WTC11 (cell line): ENCODE measurements around the gene MTA1. TPM values are rescaled to one million over a fixed set of nuclear protein-coding genes. Genes with fewer than 3 reads are reported as not detected.
A peak's percentile ranks its signal among the peaks of the same experiment; 100 is the strongest.

ENCODE experiments used
- ATAC-seq: fragments of 200-7000 bp; cut with Tn5 transposase; 2 replicates; pipeline ENCODE4 v1.10.0; 2021; ENCODE audit warnings: mild to moderate bottlenecking, moderate library complexity
- CTCF ChIA-PET: fragments of 300-600 bp; sonication (Branson Sonifier 250); formaldehyde crosslinking; loops from one replicate; lab custom pipeline; 2021; ENCODE audit warnings: antibody characterized with exemption; lab: Charles Lee
- POLR2A ChIA-PET: fragments of 350-600 bp; sonication (Branson Sonifier 250); formaldehyde crosslinking; loops from one replicate; lab custom pipeline; 2021; ENCODE audit warnings: antibody characterized with exemption; lab: Charles Lee
- DNase-seq: peaks from one replicate; pipeline ENCODE4 v3.0.0; 2021; ENCODE audit warnings: low spot score
- H3K27ac Mint-ChIP-seq: 2 replicates; pipeline ENCODE4 v1.8.0; 2021; ENCODE audit warnings: mixed read lengths
- H3K27me3 Mint-ChIP-seq: 2 replicates; pipeline ENCODE4 v1.8.0; 2021; ENCODE audit warnings: low read depth, mild to moderate bottlenecking, moderate library complexity, mixed read lengths
- H3K36me3 Mint-ChIP-seq: 2 replicates; pipeline ENCODE4 v1.8.0; 2021; ENCODE audit warnings: mixed read lengths
- H3K4me1 Mint-ChIP-seq: 2 replicates; pipeline ENCODE4 v1.8.0; 2022; ENCODE audit warnings: mixed read lengths
- H3K4me3 Mint-ChIP-seq: 2 replicates; pipeline ENCODE4 v1.8.0; 2021; ENCODE audit warnings: mild to moderate bottlenecking, moderate library complexity, mixed read lengths
- H3K9me3 Mint-ChIP-seq: 2 replicates; pipeline ENCODE4 v1.8.0; 2021; ENCODE audit warnings: mixed read lengths
- ATF1 ChIP-seq: sonication (generic); formaldehyde crosslinking; IDR thresholded peaks from 2 replicates; pipeline ENCODE4 v1.8.1; 2023; ENCODE audit warnings: mild to moderate bottlenecking, moderate library complexity, missing genetic modification reagents
- CBFB ChIP-seq: sonication (generic); formaldehyde crosslinking; IDR thresholded peaks from 2 replicates; pipeline ENCODE4 v1.8.1; 2022; ENCODE audit warnings: mild to moderate bottlenecking, low read depth, missing genetic modification reagents
- CREM ChIP-seq: sonication (generic); formaldehyde crosslinking; IDR thresholded peaks from 2 replicates; pipeline ENCODE4 v1.8.1; 2022; ENCODE audit warnings: mild to moderate bottlenecking, missing genetic modification reagents, moderate library complexity
- FOXJ3 ChIP-seq: sonication (generic); formaldehyde crosslinking; IDR thresholded peaks from 2 replicates; pipeline ENCODE4 v1.9.0; 2021; ENCODE audit warnings: missing genetic modification reagents, mild to moderate bottlenecking, borderline replicate concordance
- JAZF1 ChIP-seq: fragments of 250-450 bp; sonication (Bioruptor Pico); IDR thresholded peaks from 2 replicates; pipeline ENCODE4 v1.9.0; 2021; ENCODE audit warnings: moderate library complexity, mild to moderate bottlenecking, inconsistent platforms
- MXD4 ChIP-seq: fragments of 250-450 bp; sonication (Bioruptor Pico); IDR thresholded peaks from 2 replicates; pipeline ENCODE4 v1.8.0; 2021; ENCODE audit warnings: mild to moderate bottlenecking, moderate library complexity, borderline replicate concordance
- NFE2L1 ChIP-seq: sonication (generic); formaldehyde crosslinking; IDR thresholded peaks from 2 replicates; pipeline ENCODE4 v1.8.1; 2023; ENCODE audit warnings: missing genetic modification reagents
- NR1H2 ChIP-seq: sonication (generic); formaldehyde crosslinking; IDR thresholded peaks from 2 replicates; pipeline ENCODE4 v1.9.0; 2021; ENCODE audit warnings: mild to moderate bottlenecking, moderate library complexity, missing genetic modification reagents
- NR2C2 ChIP-seq: sonication (generic); formaldehyde crosslinking; IDR thresholded peaks from 2 replicates; pipeline ENCODE4 v1.8.0; 2022; ENCODE audit warnings: mild to moderate bottlenecking, missing genetic modification reagents
- PRRX2 ChIP-seq: fragments of 250-450 bp; sonication (Bioruptor Pico); IDR thresholded peaks from 2 replicates; pipeline ENCODE4 v1.8.0; 2021; ENCODE audit warnings: mild to moderate bottlenecking
- ZNF219 ChIP-seq: sonication (generic); formaldehyde crosslinking; IDR thresholded peaks from 2 replicates; pipeline ENCODE4 v1.8.0; 2023; ENCODE audit warnings: missing genetic modification reagents, mild to moderate bottlenecking, borderline replicate concordance
- ZNF671 ChIP-seq: fragments of 250-450 bp; sonication (Bioruptor Pico); IDR thresholded peaks from 2 replicates; pipeline ENCODE4 v1.8.0; 2021; ENCODE audit warnings: mild to moderate bottlenecking
- total RNA-seq: library from RNA; stranded (reverse); gene quantifications from 3 replicates; pipeline ENCODE4 v1.2.3, GENCODE V29; 2021
- TF ChIP-seq, protein P1 (sequence below): sonication (generic); formaldehyde crosslinking; IDR thresholded peaks from 2 replicates; pipeline ENCODE4 v1.8.1; 2022; ENCODE audit warnings: missing genetic modification reagents, borderline replicate concordance
- TF ChIP-seq, protein P2 (sequence below): sonication (generic); formaldehyde crosslinking; IDR thresholded peaks from 2 replicates; pipeline ENCODE4 v1.8.1; 2023; ENCODE audit warnings: mild to moderate bottlenecking, missing genetic modification reagents
- TF ChIP-seq, protein P3 (sequence below): sonication (generic); formaldehyde crosslinking; IDR thresholded peaks from 2 replicates; pipeline ENCODE4 v1.8.1; 2023; ENCODE audit warnings: mild to moderate bottlenecking, missing genetic modification reagents
- TF ChIP-seq, protein P4 (sequence below): sonication (generic); formaldehyde crosslinking; IDR thresholded peaks from 2 replicates; pipeline ENCODE4 v1.8.1; 2022; ENCODE audit warnings: low read depth, missing genetic modification reagents, borderline replicate concordance
- TF ChIP-seq, protein P5 (sequence below): sonication (generic); formaldehyde crosslinking; IDR thresholded peaks from 2 replicates; pipeline ENCODE4 v1.8.1; 2023; ENCODE audit warnings: mild to moderate bottlenecking, missing genetic modification reagents, borderline replicate concordance
- TF ChIP-seq, protein P6 (sequence below): sonication (generic); formaldehyde crosslinking; IDR thresholded peaks from 2 replicates; pipeline ENCODE4 v1.8.0; 2022; ENCODE audit warnings: mild to moderate bottlenecking, missing genetic modification reagents

The MTA1 gene
- total RNA-seq, 1 experiment from 2014 or later: 279 TPM

DNA sequence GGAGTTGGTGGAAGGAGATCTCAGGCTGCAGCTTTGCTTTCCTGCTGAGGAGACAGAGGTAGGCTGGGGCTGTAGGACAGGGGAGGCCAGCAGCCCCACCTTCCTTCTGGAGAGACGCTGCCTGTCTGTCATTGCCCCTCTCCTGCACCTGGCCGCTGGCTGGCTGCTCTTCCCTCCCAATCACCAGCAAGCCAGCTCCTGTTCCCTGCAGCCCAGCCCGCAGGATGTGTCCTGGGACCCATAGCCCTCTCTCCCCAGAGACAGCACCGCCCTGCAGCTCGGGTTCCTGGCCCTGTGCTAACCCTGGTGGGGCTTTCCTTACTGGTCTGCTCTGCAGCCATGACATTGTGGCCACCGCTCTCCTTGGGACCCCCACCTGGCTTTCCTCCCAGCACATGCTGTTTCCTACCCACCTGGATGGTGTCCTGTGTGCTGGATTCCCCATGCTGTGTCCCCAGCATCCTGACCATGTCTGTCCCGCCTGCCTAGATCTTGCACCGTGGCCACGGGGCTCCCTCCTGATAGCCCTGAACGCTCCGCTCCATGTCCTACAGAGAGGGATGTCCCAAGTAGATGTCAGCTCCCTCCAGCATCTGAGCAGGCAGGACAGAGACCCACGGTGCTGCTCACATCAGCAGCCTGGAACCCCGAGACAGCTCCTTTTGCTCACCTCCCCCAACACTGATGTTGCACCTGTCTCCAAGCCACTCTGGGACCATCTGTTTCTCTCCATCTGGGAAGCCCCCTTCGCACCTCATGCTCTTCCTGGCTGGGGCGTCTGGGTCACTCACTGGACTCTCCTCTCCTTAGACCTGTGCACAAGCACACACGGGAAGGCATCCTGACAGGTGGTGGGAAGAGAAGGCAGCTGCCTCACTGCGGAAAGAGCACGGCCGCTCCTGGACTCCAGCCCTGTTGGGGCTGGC lies 1.1 kb upstream of the MTA1 start:
- TF ChIP-seq NR2C2 (CRISPR knock-in tag): no peak
- no peak for TF ChIP-seq MXD4 (CRISPR knock-in tag)
- TF ChIP-seq ZNF671 (CRISPR knock-in tag): no peak
- TF ChIP-seq ZNF219 (CRISPR knock-in tag): no peak
- TF ChIP-seq, protein P1, sequence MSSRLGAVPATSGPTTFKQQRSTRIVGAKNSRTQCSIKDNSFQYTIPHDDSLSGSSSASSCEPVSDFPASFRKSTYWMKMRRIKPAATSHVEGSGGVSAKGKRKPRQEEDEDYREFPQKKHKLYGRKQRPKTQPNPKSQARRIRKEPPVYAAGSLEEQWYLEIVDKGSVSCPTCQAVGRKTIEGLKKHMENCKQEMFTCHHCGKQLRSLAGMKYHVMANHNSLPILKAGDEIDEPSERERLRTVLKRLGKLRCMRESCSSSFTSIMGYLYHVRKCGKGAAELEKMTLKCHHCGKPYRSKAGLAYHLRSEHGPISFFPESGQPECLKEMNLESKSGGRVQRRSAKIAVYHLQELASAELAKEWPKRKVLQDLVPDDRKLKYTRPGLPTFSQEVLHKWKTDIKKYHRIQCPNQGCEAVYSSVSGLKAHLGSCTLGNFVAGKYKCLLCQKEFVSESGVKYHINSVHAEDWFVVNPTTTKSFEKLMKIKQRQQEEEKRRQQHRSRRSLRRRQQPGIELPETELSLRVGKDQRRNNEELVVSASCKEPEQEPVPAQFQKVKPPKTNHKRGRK (CRISPR knock-in tag): no peak
- TF ChIP-seq, protein P2, sequence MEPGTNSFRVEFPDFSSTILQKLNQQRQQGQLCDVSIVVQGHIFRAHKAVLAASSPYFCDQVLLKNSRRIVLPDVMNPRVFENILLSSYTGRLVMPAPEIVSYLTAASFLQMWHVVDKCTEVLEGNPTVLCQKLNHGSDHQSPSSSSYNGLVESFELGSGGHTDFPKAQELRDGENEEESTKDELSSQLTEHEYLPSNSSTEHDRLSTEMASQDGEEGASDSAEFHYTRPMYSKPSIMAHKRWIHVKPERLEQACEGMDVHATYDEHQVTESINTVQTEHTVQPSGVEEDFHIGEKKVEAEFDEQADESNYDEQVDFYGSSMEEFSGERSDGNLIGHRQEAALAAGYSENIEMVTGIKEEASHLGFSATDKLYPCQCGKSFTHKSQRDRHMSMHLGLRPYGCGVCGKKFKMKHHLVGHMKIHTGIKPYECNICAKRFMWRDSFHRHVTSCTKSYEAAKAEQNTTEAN: no peak
- TF ChIP-seq CREM (CRISPR knock-in tag): no peak
- TF ChIP-seq CBFB (CRISPR knock-in tag): no peak
- no peak for TF ChIP-seq JAZF1 (CRISPR knock-in tag)
- TF ChIP-seq, protein P3, sequence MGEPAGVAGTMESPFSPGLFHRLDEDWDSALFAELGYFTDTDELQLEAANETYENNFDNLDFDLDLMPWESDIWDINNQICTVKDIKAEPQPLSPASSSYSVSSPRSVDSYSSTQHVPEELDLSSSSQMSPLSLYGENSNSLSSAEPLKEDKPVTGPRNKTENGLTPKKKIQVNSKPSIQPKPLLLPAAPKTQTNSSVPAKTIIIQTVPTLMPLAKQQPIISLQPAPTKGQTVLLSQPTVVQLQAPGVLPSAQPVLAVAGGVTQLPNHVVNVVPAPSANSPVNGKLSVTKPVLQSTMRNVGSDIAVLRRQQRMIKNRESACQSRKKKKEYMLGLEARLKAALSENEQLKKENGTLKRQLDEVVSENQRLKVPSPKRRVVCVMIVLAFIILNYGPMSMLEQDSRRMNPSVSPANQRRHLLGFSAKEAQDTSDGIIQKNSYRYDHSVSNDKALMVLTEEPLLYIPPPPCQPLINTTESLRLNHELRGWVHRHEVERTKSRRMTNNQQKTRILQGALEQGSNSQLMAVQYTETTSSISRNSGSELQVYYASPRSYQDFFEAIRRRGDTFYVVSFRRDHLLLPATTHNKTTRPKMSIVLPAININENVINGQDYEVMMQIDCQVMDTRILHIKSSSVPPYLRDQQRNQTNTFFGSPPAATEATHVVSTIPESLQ (CRISPR knock-in tag): no peak
- no peak for TF ChIP-seq ATF1
- no peak for TF ChIP-seq NFE2L1 (CRISPR knock-in tag)
- TF ChIP-seq, protein P4, sequence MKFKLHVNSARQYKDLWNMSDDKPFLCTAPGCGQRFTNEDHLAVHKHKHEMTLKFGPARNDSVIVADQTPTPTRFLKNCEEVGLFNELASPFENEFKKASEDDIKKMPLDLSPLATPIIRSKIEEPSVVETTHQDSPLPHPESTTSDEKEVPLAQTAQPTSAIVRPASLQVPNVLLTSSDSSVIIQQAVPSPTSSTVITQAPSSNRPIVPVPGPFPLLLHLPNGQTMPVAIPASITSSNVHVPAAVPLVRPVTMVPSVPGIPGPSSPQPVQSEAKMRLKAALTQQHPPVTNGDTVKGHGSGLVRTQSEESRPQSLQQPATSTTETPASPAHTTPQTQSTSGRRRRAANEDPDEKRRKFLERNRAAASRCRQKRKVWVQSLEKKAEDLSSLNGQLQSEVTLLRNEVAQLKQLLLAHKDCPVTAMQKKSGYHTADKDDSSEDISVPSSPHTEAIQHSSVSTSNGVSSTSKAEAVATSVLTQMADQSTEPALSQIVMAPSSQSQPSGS (CRISPR knock-in tag): no peak
- ChIA-PET CTCF (interaction anchor here (0.7 to 1.2 kb wide), 4 partner anchors 12 to 62 kb away, joined by 3 read pairs; no protein-coding TSS in a partner anchor), POLR2A (no interaction called here)
- Mint-ChIP-seq H3K9me3 (no peaks in the 10 kb centered on the region), H3K36me3 (peaks cover 6% of the 10 kb centered on the region), H3K27me3 (peaks cover 34% of the 10 kb centered on the region), H3K4me3 (peak overlapping the region; percentile 65), H3K4me1 (peaks cover 23% of the 10 kb centered on the region), H3K27ac (0 out of 2 replicates have a peak overlapping the region, but pooled peaks have one; percentile 15)
- DNase-seq: no peak
- no peak for ATAC-seq

DNA sequence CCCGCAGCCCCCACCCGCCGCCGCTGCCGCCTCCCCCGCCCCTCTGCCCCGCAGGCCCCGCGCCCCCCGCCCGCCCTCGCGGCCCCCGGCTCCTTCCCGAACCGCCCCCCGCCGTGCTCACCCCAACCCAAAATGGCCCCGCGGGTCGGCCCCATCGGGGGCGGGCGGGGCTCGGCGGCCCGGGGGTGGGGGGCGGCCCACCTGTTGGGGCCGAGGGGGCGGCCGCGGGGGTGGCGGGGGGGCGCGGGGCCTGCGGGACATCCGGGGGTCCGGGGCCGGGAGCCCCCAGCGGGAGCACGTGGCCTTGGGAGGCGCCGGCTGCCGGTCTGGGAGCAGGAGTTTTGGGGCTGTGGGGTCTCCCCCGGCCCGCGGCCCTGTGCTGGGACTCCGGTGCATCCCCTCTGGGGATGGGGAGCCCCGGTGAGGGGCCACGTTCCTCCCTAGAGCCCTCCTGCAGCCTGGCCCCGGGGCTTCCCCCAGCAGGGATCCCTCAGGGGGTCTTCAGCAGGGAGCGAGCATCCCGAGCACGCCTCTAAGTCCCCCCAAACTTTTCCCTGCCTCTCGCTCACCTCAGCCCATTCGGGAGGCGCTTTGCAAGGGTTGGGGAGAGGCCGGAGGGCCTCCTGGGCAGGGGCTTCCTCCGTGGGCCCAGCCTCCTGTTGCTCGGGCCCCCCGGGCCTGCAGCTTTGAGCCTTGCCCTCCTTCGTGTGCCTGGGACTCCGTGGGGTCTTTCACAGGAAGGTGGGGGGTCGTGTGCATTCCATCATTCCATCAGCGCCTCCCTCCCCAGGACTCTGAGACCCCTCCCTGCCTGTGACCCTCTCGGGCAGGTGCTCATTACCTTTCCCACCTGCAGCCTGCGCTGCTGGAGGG lies 710 bp downstream of the MTA1 start:
- ChIA-PET POLR2A (no interaction called here), CTCF (interaction anchor here (0.7 to 2.3 kb wide), 4 partner anchors 9 to 61 kb away, joined by 3 to 11 read pairs (median 6); no protein-coding TSS in a partner anchor)
- ATAC-seq: no peak
- DNase-seq: no peak
- H3K27ac Mint-ChIP-seq: peak overlapping the region; percentile 82; the same call in 1 of the 2 replicates
- H3K9me3 Mint-ChIP-seq: no peaks in the 10 kb centered on the region
- H3K4me3 Mint-ChIP-seq: peak overlapping the region; percentile 90
- peaks cover 22% of the 10 kb centered on the region for H3K27me3 Mint-ChIP-seq
- H3K4me1 Mint-ChIP-seq: peaks cover 26% of the 10 kb centered on the region
- H3K36me3 Mint-ChIP-seq: peaks cover 9% of the 10 kb centered on the region
- TF ChIP-seq NR1H2: no peak
- TF ChIP-seq, protein P3 (CRISPR knock-in tag): no peak
- no peak for TF ChIP-seq PRRX2 (CRISPR knock-in tag)
- no peak for TF ChIP-seq FOXJ3 (CRISPR knock-in tag)
- TF ChIP-seq, protein P5, sequence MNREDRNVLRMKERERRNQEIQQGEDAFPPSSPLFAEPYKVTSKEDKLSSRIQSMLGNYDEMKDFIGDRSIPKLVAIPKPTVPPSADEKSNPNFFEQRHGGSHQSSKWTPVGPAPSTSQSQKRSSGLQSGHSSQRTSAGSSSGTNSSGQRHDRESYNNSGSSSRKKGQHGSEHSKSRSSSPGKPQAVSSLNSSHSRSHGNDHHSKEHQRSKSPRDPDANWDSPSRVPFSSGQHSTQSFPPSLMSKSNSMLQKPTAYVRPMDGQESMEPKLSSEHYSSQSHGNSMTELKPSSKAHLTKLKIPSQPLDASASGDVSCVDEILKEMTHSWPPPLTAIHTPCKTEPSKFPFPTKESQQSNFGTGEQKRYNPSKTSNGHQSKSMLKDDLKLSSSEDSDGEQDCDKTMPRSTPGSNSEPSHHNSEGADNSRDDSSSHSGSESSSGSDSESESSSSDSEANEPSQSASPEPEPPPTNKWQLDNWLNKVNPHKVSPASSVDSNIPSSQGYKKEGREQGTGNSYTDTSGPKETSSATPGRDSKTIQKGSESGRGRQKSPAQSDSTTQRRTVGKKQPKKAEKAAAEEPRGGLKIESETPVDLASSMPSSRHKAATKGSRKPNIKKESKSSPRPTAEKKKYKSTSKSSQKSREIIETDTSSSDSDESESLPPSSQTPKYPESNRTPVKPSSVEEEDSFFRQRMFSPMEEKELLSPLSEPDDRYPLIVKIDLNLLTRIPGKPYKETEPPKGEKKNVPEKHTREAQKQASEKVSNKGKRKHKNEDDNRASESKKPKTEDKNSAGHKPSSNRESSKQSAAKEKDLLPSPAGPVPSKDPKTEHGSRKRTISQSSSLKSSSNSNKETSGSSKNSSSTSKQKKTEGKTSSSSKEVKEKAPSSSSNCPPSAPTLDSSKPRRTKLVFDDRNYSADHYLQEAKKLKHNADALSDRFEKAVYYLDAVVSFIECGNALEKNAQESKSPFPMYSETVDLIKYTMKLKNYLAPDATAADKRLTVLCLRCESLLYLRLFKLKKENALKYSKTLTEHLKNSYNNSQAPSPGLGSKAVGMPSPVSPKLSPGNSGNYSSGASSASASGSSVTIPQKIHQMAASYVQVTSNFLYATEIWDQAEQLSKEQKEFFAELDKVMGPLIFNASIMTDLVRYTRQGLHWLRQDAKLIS: no peak
- no peak for TF ChIP-seq ZNF671 (CRISPR knock-in tag)
- TF ChIP-seq, protein P6, sequence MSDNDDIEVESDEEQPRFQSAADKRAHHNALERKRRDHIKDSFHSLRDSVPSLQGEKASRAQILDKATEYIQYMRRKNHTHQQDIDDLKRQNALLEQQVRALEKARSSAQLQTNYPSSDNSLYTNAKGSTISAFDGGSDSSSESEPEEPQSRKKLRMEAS (CRISPR knock-in tag): 0 out of 2 replicates have a peak, but pooled peaks have one; percentile 23
